ENCODE results near the gene BACH2.

- TF ChIP-seq CTCF (IDR thresholded peaks at IDR 0.05 in 4 of 5, conservative IDR thresholded peaks at IDR 0.05 in 1 of 5) = no peak
- no peak for TF ChIP-seq POLR2A (IDR thresholded peaks at IDR 0.05)
These were observed 46.9 kb upstream of the BACH2 start for GRCh38 chr6:90343576-90343975.
